Choroid plexus epithelial cell (primary cell): ENCODE results near the gene DEF6.

Experiments used
- DNase-seq: peaks from one replicate; pipeline ENCODE4 v3.0.0-alpha.2; 2010; ENCODE audit warnings: low read depth
- H3K4me3 ChIP-seq: 2 replicates; pipeline ENCODE4 v1.5.1; 2011; ENCODE audit warnings: low read depth, mild to moderate bottlenecking, control low read depth, low read length, moderate library complexity
- TF ChIP-seq, protein P1 (sequence below): conservative IDR thresholded peaks from 2 replicates; pipeline ENCODE4 v1.5.1; 2011; ENCODE audit warnings: low read depth, mild to moderate bottlenecking, control low read depth, inconsistent platforms, low read length, moderate library complexity

DEF6 gene

DNA sequence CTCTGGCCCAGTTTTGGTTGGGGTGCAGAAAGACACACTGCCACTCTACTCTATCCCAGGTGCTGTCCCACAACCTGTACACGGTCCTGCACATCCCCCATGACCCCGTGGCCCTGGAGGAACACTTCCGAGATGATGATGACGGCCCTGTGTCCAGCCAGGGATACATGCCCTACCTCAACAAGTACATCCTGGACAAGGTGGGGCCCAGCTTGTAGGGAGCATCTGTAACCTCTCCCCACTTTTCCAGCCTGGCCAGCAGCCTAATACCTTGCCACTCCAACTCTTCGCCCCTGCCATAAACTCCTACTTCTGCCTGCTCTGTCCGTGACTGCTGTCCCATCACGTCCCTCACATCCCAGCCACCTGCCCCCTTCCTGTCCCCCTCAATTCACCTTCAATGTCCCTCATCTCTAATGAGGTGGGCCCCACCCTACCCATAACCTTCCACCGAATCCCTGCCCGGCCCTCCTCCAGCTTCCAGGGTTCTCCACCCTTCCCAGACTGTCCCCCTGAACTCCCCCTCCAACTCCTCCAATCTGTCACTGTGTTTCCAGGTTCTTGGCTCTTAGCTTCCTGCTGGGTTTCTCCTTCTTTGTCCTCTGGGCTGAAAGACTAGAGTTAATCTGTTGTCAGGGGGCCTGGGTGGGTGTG lies 12.1 kb downstream of the DEF6 start:
- no peak overlapping the region for H3K4me3 ChIP-seq
- DNase-seq: no peak
- TF ChIP-seq, protein P1, sequence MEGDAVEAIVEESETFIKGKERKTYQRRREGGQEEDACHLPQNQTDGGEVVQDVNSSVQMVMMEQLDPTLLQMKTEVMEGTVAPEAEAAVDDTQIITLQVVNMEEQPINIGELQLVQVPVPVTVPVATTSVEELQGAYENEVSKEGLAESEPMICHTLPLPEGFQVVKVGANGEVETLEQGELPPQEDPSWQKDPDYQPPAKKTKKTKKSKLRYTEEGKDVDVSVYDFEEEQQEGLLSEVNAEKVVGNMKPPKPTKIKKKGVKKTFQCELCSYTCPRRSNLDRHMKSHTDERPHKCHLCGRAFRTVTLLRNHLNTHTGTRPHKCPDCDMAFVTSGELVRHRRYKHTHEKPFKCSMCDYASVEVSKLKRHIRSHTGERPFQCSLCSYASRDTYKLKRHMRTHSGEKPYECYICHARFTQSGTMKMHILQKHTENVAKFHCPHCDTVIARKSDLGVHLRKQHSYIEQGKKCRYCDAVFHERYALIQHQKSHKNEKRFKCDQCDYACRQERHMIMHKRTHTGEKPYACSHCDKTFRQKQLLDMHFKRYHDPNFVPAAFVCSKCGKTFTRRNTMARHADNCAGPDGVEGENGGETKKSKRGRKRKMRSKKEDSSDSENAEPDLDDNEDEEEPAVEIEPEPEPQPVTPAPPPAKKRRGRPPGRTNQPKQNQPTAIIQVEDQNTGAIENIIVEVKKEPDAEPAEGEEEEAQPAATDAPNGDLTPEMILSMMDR: no peak

DNA sequence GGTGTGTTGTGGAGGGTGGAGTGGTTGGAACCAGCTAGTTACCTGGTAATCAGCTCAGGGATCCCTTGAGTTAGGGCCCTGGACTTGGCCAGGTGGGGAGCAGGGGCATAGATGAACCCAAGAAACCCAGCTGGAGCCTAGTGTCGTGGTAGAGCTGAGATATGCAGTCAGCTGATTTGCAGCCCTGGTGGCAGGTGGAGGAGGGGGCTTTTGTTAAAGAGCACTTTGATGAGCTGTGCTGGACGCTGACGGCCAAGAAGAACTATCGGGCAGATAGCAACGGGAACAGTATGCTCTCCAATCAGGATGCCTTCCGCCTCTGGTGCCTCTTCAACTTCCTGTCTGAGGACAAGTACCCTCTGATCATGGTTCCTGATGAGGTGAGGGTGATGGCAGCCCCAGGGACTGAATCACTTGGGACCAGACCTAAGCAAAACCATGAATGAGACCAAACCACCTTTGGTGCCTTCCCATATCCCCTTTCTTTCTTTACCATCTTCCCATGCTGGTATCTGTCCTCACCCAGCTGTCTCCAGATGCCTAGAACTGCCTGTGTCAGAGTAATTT lies 12.7 kb downstream of the DEF6 start:
- TF ChIP-seq, protein P1: no peak
- DNase-seq: no peak
- H3K4me3 ChIP-seq: no peak overlapping the region

DNA sequence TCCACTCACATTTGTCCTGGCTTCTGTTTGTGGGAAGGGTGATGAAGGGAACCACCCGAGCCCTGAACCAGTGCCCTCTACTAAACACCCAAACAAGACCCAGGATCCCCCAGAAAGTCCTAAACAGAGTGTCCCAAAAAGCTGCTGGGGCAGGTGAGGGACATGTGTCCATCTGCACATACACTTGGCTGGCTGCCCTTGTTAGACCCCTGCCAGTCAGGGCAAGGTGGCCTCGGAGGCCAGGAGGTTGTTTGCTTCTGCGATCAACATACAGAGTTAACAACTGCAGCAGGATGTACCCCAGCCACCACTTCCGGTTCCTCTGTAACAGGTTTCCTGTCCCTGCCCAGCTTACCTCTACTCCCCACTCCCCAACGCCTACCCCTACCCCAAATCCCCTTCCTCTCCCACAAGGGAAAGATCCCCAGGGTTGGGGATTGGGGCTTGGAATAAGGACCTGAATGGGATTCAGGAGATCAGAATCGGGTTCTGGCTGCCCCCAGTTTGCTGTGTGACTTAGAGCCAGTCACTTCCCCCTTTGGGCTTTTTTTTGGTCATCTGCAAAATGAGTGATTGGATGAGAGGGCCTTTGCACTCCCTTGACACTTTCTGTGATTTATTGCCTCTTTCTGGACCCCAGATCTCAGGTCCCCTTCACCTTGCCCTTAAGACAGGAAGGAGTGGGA lies 13.9 kb downstream of the DEF6 start:
- H3K4me3 ChIP-seq: no peak overlapping the region
- DNase-seq: no peak
- TF ChIP-seq, protein P1: no peak

DNA sequence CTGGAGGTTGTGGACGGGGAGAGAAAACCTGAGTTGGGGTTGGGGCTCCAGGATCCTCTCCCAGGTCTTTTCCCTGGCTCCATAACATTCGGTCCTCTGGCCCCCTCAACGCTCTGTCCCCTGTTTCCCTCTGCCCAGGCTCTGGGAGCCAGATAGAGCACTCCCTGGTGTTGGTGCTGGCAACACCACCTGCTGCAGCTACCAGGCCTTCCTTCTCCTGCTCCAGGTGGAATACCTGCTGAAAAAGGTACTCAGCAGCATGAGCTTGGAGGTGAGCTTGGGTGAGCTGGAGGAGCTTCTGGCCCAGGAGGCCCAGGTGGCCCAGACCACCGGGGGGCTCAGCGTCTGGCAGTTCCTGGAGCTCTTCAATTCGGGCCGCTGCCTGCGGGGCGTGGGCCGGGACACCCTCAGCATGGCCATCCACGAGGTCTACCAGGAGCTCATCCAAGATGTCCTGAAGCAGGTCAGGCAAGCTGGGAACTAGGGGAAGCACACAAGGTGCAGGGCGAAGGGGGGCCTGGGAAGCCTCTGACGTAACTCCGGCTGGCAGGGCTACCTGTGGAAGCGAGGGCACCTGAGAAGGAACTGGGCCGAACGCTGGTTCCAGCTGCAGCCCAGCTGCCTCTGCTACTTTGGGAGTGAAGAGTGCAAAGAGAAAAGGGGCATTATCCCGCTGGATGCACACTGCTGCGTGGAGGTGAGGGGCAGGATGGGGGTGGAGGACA lies 14.6 kb downstream of the DEF6 start:
- TF ChIP-seq, protein P1: no peak
- H3K4me3 ChIP-seq: no peak overlapping the region
- DNase-seq: no peak

DNA sequence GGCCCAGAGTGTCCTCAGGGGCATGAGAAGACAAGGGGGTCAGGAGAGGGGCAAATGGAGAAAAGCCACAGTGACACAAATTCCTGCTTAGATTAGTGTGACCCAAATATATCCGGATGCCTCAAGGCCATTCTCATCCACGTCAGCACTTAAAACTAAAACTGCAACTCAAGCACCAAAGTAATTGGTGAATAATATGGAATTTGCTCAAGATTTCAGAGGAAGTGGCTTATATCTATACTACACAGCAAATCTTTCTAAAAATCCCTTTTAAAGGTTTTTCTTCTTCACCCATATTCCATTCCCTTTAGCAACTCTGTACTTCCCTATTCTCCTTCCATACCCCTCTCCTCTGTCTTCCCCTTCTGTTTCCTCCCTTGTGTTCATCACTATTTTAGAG lies 15.2 kb downstream of the DEF6 start:
- TF ChIP-seq, protein P1: no peak
- DNase-seq: no peak
- H3K4me3 ChIP-seq: no peak overlapping the region

DNA sequence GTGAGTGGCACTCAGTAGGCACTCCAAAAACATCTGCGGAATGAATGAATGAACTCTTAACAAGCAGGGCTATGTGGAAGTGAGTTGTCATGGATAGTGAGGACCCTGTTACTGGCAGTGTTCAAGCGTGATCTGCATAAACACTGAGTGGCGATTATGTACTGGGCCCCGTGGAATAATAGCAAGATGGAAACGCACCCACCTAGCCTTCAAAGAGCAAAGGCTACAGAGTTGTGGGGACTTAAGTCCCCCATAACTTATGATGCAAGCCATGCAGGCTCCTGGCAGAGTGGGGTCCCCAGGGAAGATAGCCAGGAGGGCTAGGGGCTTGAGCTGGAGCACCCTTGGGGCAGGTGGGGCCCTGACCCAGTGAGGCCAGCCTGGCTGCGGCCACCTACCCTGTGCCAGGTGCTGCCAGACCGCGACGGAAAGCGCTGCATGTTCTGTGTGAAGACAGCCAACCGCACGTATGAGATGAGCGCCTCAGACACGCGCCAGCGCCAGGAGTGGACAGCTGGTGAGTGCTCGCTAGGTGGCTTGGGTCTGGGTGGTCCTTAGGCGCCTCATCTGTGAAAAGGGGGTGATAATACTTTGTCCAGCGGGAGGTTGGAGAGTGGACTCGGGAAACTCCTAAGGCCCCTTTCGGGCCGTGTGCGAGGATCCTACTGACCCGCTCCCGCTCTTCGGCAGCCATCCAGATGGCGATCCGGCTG lies 20.0 kb downstream of the DEF6 start:
- TF ChIP-seq, protein P1: peak; percentile 15

More for the DNA sequence above, 20.0 kb downstream of the DEF6 start:
- DNase-seq: no peak
- H3K4me3 ChIP-seq: peak overlapping the region; percentile 61
